ENCODE data around the gene SLC2A1. TPM values are rescaled to one million over a fixed set of nuclear protein-coding genes. Genes with fewer than 3 reads are reported as not detected.

Gene SLC2A1
- total RNA-seq, 1 donor, result 49.7 TPM

DNA sequence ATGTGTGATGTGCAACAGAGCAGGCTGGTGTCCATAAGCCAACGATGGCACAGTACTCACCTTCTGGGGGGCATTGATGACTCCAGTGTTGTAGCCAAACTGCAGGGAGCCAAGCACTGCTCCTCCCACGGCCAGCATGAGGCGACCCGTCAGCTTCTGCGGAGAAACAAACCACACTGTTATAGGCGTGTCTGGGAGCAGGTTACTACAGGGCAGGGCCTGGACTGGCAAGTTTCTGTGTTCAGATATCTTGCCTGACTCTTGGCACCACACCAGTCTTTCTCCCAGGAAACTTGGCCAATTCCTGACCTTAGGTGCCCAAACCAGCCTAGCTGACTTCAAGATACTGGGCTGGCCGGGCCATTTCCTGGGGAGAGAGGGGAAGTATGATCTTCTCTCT is 15.5 kb downstream of the SLC2A1 start:
- Histone ChIP-seq H3K9me3 (ENCODE audit: low read depth, low read length) (no peaks in the 10 kb centered on the region), H3K4me1 (ENCODE audit: insufficient read depth, low read length) (peaks cover 100% of the 10 kb centered on the region), H3K27me3 (ENCODE audit: insufficient read depth, low read length) (no peaks in the 10 kb centered on the region), H3K4me3 (ENCODE audit: low read length) (no peak overlapping the region)

DNA sequence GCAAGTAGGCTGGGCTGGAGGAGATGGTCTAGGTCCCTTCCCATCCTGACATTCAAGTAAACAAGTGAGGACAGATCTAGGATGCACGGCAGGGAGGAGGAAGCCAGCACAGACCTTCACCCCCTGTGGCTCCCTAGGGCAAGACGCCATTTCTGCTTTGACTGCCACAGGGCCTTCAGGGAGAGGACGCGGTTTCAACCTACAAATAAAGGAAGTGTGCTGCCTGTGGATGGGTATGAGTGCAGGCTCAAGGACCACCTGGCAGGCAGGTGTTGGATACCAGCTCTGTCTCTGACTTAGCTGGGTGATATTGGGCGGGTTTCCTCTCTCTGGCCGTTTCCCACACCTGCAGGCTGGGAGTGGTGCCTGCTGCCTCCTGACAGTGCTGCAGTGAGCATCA is 16.2 kb downstream of the SLC2A1 start:
- H3K9me3 ChIP-seq (ENCODE audit: low read depth, low read length), result no peaks in the 10 kb centered on the region
- H3K4me1 ChIP-seq (ENCODE audit: insufficient read depth, low read length), result peaks cover 100% of the 10 kb centered on the region
- H3K4me3 ChIP-seq (ENCODE audit: low read length), result no peak overlapping the region
- H3K27me3 ChIP-seq (ENCODE audit: insufficient read depth, low read length), result no peaks in the 10 kb centered on the region

DNA sequence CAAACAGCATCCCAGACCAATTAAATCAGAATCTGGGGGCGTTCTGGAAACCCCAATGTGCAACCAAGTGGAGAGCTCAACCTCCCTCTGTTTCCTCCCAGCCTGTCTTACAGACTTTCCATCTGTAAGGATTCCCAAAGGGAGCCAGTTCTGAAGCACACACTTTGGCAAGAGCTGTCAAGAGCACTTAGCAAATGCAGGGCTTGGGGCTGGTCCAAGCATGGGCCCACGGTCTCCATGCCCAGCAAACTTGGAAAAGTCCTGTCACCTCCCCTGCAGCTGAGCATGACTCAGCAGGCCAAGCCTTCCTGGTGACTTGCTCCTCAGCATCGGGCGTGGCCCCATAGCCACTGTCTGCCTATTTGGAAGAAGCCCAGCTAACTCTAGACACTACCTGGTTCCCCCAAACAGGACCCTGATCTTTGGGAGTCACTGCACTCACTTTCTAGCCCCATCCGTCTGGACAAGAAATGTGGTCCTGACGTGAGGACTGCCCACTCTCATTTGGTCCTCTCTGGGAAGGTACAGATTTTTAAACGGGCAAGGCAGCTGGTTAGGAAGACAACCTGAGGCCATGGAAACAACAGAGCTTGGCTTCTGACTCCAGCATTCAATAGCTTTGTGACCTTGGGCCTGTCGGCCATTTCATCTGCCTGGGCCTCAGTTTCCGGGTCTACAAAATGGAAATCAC is 16.9 kb downstream of the SLC2A1 start:
- Histone ChIP-seq H3K9me3 (ENCODE audit: low read depth, low read length) (no peaks in the 10 kb centered on the region), H3K4me3 (ENCODE audit: low read length) (no peak overlapping the region), H3K4me1 (ENCODE audit: insufficient read depth, low read length) (peaks cover 100% of the 10 kb centered on the region), H3K27me3 (ENCODE audit: insufficient read depth, low read length) (no peaks in the 10 kb centered on the region)

DNA sequence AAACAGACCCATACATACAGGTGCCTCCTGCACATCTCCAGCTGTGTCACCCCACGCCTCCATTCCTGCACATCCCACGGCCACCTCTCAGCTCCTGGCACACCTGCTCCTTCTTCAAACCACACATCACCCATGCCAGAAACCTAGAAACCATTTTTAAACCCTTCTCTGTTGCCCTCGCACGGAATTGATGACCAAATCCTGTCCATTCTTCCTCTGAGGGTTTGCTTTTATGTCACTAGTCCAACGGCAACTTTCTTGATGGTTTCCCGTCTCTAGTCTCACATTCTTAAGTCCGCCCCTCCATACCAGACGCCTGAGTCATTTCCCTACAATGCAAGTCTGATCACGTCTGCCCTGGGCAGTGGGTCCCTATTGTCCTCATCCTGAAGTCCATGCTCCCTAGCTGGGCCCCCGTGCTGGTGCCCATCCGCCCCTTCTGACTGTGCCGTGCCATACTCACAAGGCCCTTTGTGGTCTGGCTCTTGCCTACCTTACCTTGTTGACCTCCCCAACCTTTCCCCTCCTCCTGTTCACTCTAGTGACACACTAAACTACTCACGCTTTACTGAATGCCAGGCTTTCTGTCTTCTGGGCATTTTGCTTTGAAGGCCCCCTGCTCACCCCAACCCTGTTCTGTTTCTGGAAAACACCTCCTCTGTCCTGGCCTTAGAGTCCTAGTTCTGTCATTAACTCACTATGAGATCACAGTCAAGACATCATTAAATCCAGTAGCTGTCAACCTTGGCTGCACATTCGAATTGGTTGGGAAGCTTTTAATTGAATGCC is 17.6 kb downstream of the SLC2A1 start:
- no peaks in the 10 kb centered on the region for H3K27me3 ChIP-seq (ENCODE audit: insufficient read depth, low read length)
- H3K9me3 ChIP-seq (ENCODE audit: low read depth, low read length), result no peaks in the 10 kb centered on the region
- H3K4me3 ChIP-seq (ENCODE audit: low read length), result no peak overlapping the region
- peaks cover 100% of the 10 kb centered on the region for H3K4me1 ChIP-seq (ENCODE audit: insufficient read depth, low read length)

DNA sequence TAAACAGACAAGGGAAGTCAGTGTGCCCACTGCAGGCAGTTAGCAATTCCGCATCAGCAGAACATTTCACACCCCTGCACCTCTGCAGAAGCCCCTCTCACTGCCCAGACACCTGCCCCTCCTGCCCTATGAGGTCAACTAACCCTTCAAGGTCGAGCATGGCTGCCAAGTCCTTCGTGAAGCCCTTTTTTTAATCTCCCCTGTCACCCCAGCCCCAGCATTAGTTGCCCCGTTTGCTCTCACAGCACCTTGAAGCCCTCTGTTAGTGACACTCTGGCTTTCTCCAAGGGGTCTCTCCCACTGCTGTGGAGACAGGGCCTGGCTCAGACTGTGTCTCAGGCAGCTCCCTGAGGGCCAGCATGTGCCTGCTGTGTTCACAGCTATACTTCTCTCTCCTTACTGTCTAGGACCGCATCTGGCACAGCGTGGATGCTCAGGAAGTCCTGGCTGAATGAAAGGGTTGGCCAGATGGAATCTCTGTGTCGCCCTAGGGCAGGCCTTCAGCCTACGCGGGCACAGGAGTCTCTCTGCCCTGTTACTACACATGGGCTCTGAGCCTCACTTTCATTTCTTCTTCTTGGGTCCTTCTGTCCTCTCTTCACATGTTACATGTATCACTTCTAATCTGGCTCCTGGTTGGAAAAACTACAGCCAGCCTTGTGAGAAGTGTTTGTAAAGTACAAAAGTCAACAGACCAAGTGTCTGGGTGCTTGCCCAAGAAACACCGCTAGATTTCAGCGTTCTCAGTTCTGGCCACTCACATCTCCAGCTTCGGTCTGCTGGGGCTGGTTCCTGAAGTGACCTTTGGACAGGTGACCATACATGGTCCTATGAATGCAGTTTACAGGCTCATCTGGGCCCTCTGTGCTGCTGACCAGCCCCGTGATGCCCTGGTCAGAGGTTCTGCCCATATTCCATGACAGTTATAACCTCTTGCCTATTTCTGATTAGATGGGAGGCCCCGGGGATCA is 19.7 kb downstream of the SLC2A1 start:
- H3K4me3 ChIP-seq (ENCODE audit: low read length), result no peak overlapping the region
- H3K4me1 ChIP-seq (ENCODE audit: insufficient read depth, low read length), result peaks cover 100% of the 10 kb centered on the region
- no peaks in the 10 kb centered on the region for H3K27me3 ChIP-seq (ENCODE audit: insufficient read depth, low read length)
- no peaks in the 10 kb centered on the region for H3K9me3 ChIP-seq (ENCODE audit: low read depth, low read length)

DNA sequence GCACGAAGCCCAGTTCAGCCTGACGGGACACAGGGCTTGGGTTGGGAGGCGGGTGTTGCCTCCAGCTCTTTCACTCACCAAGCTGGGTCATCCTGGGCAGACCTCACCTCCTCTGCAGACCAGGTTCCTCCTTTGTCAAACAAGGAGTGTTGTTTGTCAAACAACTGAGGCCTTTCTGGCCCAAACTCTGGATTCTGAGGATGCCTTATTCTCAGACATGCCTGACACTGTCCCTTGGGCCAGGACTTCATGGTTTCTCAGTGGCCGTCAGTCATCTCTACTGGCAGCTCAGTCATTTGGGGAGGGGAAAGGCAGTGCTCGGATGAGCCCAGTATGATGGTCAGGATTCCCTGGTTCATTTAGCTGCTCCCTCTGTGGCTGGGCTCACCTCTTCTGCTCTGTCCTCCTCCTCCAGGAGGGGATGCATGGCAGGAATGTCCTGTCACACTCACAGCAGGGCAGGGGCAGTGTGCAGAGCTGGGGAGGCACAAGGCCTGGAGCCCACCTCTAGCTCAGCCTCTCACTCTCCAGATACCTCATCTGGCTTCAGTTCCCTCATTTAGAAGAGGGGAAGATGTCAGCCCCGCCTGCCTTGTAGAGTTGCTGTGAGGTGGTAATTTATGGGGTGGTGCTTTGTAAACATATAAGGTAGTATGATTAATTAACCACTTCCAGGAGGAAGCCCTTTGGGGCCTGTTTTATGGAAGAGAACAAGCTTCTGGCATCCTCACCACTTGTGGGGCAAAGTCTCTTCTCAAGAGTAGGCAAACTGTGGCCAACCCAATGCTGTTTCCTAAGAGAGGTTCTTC is 20.6 kb downstream of the SLC2A1 start:
- Histone ChIP-seq H3K4me1 (ENCODE audit: insufficient read depth, low read length) (peaks cover 100% of the 10 kb centered on the region), H3K4me3 (ENCODE audit: low read length) (no peak overlapping the region), H3K27me3 (ENCODE audit: insufficient read depth, low read length) (no peaks in the 10 kb centered on the region), H3K9me3 (ENCODE audit: low read depth, low read length) (no peaks in the 10 kb centered on the region)

DNA sequence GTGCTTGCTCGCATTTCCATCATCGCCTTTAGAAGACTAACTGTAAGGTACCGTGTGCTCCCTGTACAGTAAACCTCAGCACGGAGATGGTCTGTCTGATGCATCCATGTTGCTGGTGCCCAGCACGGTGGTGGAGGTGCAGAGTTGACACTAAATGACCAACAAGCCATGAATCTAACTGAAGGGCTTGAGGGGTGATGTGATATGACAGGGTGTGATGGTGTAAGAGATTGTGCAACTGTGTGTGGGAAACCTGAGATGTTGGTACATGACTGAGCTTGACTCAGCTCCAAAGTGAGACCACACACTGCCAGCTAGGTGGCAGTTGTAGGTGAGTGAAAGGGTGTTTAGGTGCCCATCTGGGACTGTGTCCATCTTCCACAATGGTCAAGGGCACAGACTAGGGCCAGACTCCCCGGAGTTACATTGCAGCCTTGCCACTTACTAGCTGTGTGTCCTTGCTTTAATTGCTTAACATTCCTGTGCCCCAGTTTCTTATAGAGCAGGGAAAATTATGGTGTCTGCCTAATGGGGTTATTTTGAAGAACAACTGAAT is 21.4 kb downstream of the SLC2A1 start:
- H3K27me3 ChIP-seq (ENCODE audit: insufficient read depth, low read length), result no peaks in the 10 kb centered on the region
- no peak overlapping the region for H3K4me3 ChIP-seq (ENCODE audit: low read length)
- no peaks in the 10 kb centered on the region for H3K9me3 ChIP-seq (ENCODE audit: low read depth, low read length)
- H3K4me1 ChIP-seq (ENCODE audit: insufficient read depth, low read length), result peaks cover 100% of the 10 kb centered on the region

DNA sequence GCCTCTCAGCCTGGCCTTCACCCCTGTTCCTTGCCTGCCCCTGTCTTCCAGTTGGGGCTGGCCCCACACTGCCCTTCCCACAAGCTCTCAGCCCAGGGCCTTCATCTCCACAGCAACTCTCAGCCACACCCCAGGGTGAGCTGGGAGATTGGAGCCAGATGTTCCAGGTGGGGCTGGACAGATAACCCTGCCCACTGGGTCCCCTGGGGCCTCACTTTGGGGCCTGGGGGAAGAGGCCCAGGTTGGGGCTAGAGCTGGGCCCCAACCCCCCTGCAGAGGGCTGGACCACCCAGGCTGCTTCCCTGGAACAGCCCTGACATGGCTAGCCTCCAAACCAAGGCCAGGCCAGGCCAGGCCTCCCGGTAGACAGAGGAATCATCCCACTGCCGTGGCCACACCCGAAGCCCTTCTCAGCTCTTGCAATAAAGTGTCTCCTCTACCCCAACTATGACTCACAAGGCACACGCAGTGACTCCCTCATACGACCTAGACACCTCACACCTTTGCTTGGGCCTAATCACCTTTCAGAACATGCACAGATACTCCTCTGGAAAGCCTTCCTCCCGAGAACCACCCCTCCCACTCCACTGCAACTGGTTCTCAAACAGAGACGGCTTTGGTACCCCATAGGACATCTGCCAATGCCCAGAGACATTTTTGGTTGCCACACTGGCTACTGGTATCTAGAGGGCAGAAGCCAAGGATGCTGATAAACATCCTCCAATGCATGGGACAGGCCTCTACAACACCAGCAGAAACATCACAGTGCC is 22.2 kb downstream of the SLC2A1 start:
- Histone ChIP-seq H3K9me3 (ENCODE audit: low read depth, low read length) (no peaks in the 10 kb centered on the region), H3K27me3 (ENCODE audit: insufficient read depth, low read length) (no peaks in the 10 kb centered on the region), H3K4me3 (ENCODE audit: low read length) (no peak overlapping the region), H3K4me1 (ENCODE audit: insufficient read depth, low read length) (peaks cover 100% of the 10 kb centered on the region)

DNA sequence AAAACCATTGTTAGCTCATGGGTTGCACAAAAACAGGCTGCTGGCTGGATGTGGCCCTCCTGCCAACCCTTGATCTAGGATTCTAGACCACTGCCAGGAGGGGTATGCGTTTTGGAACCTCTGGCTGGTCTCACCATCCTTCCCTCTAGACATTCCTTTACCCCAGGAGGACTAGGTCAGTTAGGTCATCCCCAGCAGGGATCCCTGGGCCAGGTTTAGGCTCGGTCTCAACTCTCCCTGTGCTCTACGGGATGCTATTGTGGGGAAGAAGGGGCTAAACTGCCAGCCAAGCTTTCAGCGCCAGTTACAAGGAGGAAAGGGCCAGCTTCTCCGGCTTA is 22.7 kb downstream of the SLC2A1 start:
- no peak overlapping the region for H3K4me3 ChIP-seq (ENCODE audit: low read length)
- H3K4me1 ChIP-seq (ENCODE audit: insufficient read depth, low read length), result peaks cover 100% of the 10 kb centered on the region
- no peaks in the 10 kb centered on the region for H3K9me3 ChIP-seq (ENCODE audit: low read depth, low read length)
- H3K27me3 ChIP-seq (ENCODE audit: insufficient read depth, low read length), result no peaks in the 10 kb centered on the region

DNA sequence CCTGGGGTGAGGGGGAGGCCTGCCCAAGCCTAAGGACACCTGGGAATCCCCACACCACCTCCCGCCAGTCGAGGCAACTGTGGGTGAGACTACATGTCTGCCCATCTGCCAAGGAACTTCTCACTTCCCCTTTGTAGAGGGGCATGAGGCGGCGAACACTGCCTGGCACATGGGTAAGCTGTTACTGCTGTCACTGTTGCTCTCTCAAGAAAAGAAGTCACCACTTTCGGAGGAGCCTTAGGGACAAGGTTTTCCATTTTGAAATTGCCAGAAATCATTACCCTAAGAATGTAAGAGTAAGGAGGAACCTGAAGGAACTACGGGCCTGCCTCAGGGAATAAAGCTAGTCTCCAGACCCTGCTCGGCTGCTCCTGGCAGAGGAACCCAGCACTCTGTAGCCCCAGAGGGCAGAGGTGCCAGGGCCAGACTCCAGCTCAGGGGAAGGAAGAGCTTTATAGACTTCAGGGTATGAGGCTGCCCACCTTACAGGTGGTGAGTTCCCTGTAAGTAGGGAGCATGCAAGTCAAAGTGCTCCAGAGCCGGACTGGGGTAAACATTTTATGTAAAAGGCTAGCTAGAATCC is 23.3 kb downstream of the SLC2A1 start:
- no peaks in the 10 kb centered on the region for H3K27me3 ChIP-seq (ENCODE audit: insufficient read depth, low read length)
- H3K4me3 ChIP-seq (ENCODE audit: low read length), result no peak overlapping the region
- peaks cover 100% of the 10 kb centered on the region for H3K4me1 ChIP-seq (ENCODE audit: insufficient read depth, low read length)
- no peaks in the 10 kb centered on the region for H3K9me3 ChIP-seq (ENCODE audit: low read depth, low read length)

DNA sequence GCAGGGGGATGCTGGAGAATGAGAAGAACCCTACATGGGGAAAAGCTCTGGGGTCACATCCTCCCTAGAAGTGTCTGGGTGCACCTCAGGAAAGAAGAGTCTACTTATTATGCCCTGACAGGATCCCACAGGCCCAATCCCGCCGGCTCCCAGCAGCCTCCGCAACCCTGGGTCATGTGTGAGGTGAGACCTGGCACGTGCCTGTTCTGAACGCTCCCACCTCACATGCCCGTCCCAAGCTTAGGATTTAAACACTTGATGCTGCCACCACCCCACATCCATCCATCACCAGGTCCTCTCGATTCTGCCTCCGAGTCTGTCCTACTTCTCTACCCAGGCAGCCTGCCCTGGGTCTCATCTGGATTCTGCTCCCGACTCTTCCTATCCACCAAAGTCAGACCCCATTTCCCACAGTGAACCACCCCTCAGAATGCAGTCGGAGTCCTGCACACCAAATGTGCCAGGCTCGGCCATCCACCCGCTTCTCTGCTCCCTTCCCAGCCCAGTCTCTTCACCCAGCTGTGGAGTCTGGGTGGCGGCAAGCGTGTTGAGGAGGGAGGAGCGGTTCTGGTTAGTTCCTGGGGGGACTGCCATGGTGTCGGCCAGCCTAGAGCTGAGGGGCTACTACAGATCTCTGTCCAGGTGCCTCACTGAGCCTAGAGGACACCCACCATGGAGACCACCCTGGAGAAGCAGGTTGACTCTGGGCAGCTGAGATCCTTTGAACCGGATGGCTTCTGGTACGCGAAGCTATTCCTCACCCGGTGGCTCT is 23.9 kb downstream of the SLC2A1 start:
- Histone ChIP-seq H3K27me3 (ENCODE audit: insufficient read depth, low read length) (no peaks in the 10 kb centered on the region), H3K4me3 (ENCODE audit: low read length) (no peak overlapping the region), H3K9me3 (ENCODE audit: low read depth, low read length) (no peaks in the 10 kb centered on the region), H3K4me1 (ENCODE audit: insufficient read depth, low read length) (peaks cover 100% of the 10 kb centered on the region)

DNA sequence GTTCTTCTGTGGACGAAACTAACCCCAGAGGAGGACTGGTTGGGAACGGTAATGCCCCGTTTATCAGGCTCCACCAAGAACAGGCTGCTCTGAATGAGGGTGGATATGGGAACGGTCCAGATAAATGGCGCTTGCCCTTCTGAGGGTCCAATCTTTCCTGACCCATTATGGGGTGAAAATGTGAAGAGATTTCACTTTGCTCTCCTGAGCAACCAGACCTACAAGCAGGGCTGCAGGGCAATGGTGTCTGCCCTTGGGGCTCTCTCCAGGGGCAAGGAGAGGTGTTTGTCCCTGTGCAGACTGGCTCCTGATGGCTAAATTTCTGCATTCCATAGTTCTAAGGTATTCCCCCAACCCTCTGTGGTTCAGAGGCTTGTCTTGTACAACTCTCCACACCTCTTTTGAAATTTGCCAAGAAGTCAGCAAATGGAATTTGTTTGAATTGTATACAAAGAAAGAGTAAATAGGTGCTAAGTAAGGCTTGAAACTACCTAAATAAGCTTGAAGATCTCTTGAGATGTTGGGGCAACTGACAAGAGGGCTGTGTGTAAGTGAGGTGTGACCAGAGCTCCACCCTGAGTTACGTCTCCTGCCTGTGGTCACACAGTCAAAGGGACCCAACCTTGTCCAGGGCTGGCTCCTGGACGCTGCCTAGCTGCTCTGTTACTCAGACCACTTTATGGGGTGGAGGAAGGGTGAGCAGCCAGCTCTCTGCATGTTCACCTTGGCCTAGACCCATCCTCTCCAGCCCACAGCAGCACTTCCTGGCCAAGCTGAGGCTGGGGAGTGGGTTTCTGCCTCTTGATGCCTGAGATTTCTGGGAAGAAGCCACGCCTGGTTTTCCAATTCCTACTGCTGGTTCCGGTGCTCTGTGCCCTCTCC is 24.8 kb downstream of the SLC2A1 start:
- Histone ChIP-seq H3K9me3 (ENCODE audit: low read depth, low read length) (no peaks in the 10 kb centered on the region), H3K4me1 (ENCODE audit: insufficient read depth, low read length) (peaks cover 93% of the 10 kb centered on the region), H3K27me3 (ENCODE audit: insufficient read depth, low read length) (no peaks in the 10 kb centered on the region), H3K4me3 (ENCODE audit: low read length) (no peak overlapping the region)

Data from mononuclear cell (primary cell).